Loucy (cell line): ENCODE measurements around the gene ANKRD6.

Experiments used
- CTCF ChIP-seq: fragments of 200-600 bp; sonication (generic); conservative IDR thresholded peaks from 2 replicates; pipeline ENCODE4 v1.5.1; 2014; ENCODE audit warnings: mild to moderate bottlenecking, antibody characterized with exemption, low read length
- EZH2phosphoT487 ChIP-seq: fragments of 200-600 bp; IDR thresholded peaks from 2 replicates; pipeline ENCODE4 v1.6.1; 2018; ENCODE audit warnings: antibody characterized with exemption, mild to moderate bottlenecking, moderate library complexity, borderline replicate concordance

- TF ChIP-seq CTCF (no peak), EZH2phosphoT487 (no peak)
Measured at GRCh38 chr6:89500611-89501010, 67.7 kb downstream of the ANKRD6 start.
